GM19452 (cell line): Measurements from ENCODE around the gene NSG2.

ENCODE experiments used
- ATAC-seq: cut with Tn5 transposase; IDR thresholded peaks from one replicate; pipeline ENCODE4 v1.9.1; 2021; ENCODE audit not compliant: unreplicated experiment

NSG2 gene

GRCh38 chr5:174147551-174147950 is 102.0 kb downstream of the NSG2 start:
- no peak for ATAC-seq

GRCh38 chr5:174148721-174149120 is 103.2 kb downstream of the NSG2 start:
- ATAC-seq, result no peak

- no peak for ATAC-seq
These were observed 103.9 kb downstream of the NSG2 start for GRCh38 chr5:174149426-174149825.

- ATAC-seq, result no peak
These were observed 104.5 kb downstream of the NSG2 start for GRCh38 chr5:174149989-174150388.

- no peak for ATAC-seq
These were observed 106.2 kb downstream of the NSG2 start for GRCh38 chr5:174151599-174152181.

GRCh38 chr5:174154559-174154958 is 109.1 kb downstream of the NSG2 start:
- no peak for ATAC-seq

GRCh38 chr5:174155281-174155680 is 109.8 kb downstream of the NSG2 start:
- ATAC-seq, result no peak

GRCh38 chr5:174155706-174156105 is 110.2 kb downstream of the NSG2 start:
- no peak for ATAC-seq

- no peak for ATAC-seq
These were observed 111.5 kb downstream of the NSG2 start for GRCh38 chr5:174157048-174157447.
